Skeletal muscle tissue (tissue), 4 donors: ENCODE measurements around the gene RCN2. TPM values are rescaled to one million over a fixed set of nuclear protein-coding genes. Genes with fewer than 3 reads are reported as not detected.

ENCODE experiments used
- H3K27ac ChIP-seq: one replicate; pipeline ENCODE4 v1.7.0; 2013; ENCODE audit warnings: mild to moderate bottlenecking, low read depth, low read length, inconsistent platforms
- H3K27me3 ChIP-seq, 3 donors: one replicate each; pipeline ENCODE4 v1.7.0; 2013; ENCODE audit warnings: low read length in 3 of 3; ENCODE audit not compliant: control insufficient read depth in 3 of 3, insufficient read depth in 3 of 3
- H3K36me3 ChIP-seq, 3 donors: one replicate each; pipeline ENCODE4 v1.7.0; 2013; ENCODE audit warnings: low read length in 3 of 3; ENCODE audit not compliant: control insufficient read depth in 3 of 3, insufficient read depth in 3 of 3
- H3K4me1 ChIP-seq, 3 donors: one replicate each; pipeline ENCODE4 v1.7.0; 2013; ENCODE audit warnings: low read length in 3 of 3, mild to moderate bottlenecking in 3 of 3; ENCODE audit not compliant: control insufficient read depth in 3 of 3, insufficient read depth in 3 of 3
- H3K4me3 ChIP-seq, 3 donors: one replicate each; pipeline ENCODE4 v1.7.0; 2013; ENCODE audit warnings: low read length in 3 of 3
- H3K9ac ChIP-seq, 3 donors: one replicate each; pipeline ENCODE4 v1.7.0; 2013; ENCODE audit warnings: low read length in 3 of 3, mild to moderate bottlenecking in 3 of 3, moderate library complexity in 2 of 3, low read depth in 1 of 3
- H3K9me3 ChIP-seq, 3 donors: one replicate each; pipeline ENCODE4 v1.7.0; 2013; ENCODE audit warnings: low read length in 3 of 3; ENCODE audit not compliant: control insufficient read depth in 3 of 3
- total RNA-seq: library from RNA; depleted of rRNA; stranded (reverse); fragments of >200 nt; gene quantifications from one replicate; pipeline ENCODE4 v1.2.3, GENCODE V29; 2014
- donor health status: Osteomylitis.

RCN2 gene
- total RNA-seq, 1 donor from 2014 or later, result 27.1 TPM

DNA sequence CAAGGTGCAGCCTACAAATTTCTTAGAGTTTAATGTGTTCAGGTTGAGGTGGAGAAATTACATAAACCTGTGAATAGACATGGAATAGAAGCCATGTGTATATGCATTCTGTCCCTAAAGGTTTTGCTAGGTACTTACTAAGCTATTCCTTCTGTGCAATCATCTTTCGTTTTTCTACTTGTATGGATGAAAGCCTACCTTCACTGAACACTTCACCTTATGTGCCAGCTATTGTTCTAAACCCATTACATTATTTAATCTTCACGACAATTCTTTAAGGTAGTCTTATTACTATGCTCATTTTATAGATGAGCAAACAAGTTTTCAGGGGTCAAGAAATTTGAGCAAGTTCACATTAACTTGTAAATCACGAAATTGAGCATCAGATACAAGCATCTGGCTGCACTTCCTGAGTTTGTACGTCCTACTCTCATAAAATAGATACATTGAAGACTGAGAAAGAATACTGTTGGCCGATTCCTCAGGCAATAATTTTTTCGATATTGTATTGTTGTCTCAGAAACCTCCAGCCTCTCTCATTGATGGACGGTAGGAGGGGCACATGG is 635 bp upstream of the RCN2 start:
- Histone ChIP-seq H3K4me1 (peaks cover 5 to 14% (median 9%) of the 10 kb centered on the region in 3 donors), H3K27ac (peak overlapping the region; percentile 65), H3K9ac (peak overlapping the region; percentile 71 to 88 (median 87)), H3K9me3 (no peaks in the 10 kb centered on the region), H3K36me3 (peaks cover 10 to 12% (median 10%) of the 10 kb centered on the region in 3 donors), H3K4me3 (peak overlapping the region; percentile 75 to 77 (median 75)), H3K27me3 (no peaks in the 10 kb centered on the region)

DNA sequence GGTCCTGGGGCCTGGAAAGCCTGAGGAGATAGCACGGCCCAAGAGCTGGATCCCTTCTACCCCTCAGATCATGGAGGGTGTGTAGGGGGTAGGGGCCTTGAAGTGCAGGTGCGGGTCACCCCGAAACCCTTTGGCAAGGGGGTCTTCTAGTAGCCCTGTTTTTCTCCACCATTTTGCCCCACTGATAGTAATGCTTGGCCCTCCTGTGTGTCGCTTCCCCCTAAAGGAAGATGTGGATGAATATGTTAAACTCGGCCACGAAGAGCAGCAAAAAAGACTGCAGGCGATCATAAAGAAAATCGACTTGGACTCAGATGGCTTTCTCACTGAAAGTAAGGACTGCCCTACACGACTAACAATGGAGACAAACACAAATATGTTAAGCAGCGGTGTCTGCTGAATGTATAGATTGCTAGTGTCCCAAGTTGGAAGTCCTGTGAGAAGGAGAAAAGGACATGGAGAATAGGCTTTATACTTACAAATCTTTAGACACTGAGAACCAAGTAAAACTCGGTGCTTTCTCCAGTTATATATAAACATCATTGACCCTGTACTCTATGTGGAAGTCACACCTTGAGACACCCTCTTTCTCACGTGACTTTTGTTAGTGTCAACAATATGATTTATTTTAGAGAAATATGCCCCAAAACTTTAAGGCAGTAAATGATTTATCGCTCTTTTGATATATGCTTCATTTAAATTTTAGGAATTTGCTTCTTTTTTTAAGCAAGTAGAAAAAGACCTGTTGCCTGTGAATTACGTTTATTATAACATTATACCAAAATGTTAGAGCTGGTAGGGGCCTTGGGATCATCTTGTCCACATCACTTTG is 802 bp downstream of the RCN2 start:
- Histone ChIP-seq H3K4me1 (peaks cover 5 to 14% (median 9%) of the 10 kb centered on the region in 3 donors), H3K27me3 (no peaks in the 10 kb centered on the region), H3K9me3 (no peaks in the 10 kb centered on the region), H3K27ac (peak overlapping the region; percentile 65), H3K9ac (peak overlapping the region; percentile 62 to 88 (median 75)), H3K36me3 (peaks cover 15 to 20% (median 17%) of the 10 kb centered on the region in 3 donors), H3K4me3 (peak overlapping the region; percentile 68 to 84 (median 83))

DNA sequence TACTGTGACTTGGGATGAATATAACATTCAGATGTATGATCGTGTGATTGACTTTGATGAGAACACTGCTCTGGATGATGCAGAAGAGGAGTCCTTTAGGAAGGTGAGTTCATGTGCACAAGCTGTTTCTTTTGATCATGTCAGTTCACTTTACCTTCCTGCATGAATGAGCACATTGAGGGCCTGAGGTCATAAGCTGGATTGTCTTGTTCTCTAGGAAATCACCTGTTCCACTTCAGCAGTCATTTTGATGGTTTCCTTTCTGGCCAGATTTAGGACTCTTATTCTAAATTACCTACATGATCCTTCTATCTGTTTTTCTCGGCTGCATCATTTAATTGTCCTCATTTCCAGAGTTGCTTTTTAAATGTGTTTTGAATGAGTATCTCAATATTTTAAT is 4.1 kb downstream of the RCN2 start:
- H3K9ac ChIP-seq, result no peak overlapping the region
- H3K27me3 ChIP-seq, result no peaks in the 10 kb centered on the region
- H3K27ac ChIP-seq, result no peak overlapping the region
- no peaks in the 10 kb centered on the region for H3K9me3 ChIP-seq
- H3K4me3 ChIP-seq, result no peak overlapping the region
- peaks cover 17 to 24% (median 19%) of the 10 kb centered on the region in 3 donors for H3K36me3 ChIP-seq
- H3K4me1 ChIP-seq, result peaks cover 5 to 12% (median 9%) of the 10 kb centered on the region in 3 donors

DNA sequence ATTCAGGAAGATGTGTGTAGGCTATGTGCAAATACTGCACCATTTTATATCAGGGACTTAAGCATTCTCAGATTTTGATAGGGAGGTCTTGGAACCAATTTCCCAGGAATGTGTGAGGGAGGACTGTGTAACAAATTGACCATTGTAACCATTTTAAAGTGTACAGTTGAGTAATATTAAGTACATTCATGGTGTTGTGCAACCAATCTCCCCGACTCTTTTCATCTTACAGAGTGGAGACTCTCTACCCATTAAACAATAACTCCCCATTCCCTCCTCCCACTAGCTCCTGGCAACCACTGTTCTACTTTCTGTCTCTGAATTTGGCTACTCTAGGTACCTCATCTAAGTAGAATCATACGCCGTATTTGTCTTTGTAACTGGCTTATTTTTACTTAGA is 5.1 kb downstream of the RCN2 start:
- no peaks in the 10 kb centered on the region for H3K9me3 ChIP-seq
- H3K36me3 ChIP-seq, result peaks cover 17 to 24% (median 19%) of the 10 kb centered on the region in 3 donors
- no peak overlapping the region for H3K27ac ChIP-seq
- peaks cover 4 to 6% (median 5%) of the 10 kb centered on the region in 3 donors for H3K4me1 ChIP-seq
- no peak overlapping the region for H3K9ac ChIP-seq
- no peaks in the 10 kb centered on the region for H3K27me3 ChIP-seq
- H3K4me3 ChIP-seq, result no peak overlapping the region

DNA sequence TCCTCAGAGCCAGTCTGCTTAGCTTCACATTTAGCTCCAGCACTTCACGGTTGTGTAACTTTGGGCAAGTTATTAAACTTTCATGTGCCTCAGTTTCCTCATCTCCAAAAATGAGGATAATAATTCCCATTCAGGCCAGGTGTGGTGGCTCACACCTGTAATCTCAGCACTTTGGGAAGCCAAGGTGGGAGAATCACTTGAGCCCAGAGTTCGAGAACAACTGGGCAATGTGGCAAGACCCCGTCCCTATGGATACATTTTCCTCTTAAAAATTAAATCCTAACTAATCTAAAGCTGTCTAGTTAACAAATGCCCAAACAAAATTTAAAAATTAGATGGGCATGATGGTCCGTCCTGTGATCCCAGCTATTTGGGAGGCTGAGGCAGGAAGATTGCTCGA is 7.2 kb downstream of the RCN2 start:
- no peaks in the 10 kb centered on the region for H3K27me3 ChIP-seq
- no peaks in the 10 kb centered on the region for H3K9me3 ChIP-seq
- H3K36me3 ChIP-seq, result peaks cover 12 to 24% (median 13%) of the 10 kb centered on the region in 3 donors
- no peaks in the 10 kb centered on the region for H3K4me1 ChIP-seq
- no peak overlapping the region for H3K27ac ChIP-seq
- H3K9ac ChIP-seq, result no peak overlapping the region
- no peak overlapping the region for H3K4me3 ChIP-seq

DNA sequence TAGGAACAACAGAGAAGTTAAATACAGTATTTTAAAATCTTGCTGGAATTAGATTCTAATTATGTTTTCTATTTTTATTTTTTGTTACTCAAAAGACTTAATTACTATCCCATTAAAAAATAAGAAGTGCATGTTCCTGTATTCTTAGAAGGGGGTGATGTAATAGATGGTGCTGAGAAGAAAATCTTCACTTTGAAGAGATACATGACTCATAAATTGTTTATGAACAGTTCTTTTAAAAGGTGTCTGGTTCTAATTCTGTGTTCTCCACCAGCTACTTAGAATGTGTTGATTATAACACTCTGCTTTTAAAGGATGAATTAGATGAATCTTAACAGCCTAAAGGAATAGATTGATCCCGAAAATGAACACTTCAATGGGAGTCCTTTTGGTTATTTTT is 8.2 kb downstream of the RCN2 start:
- no peak overlapping the region for H3K27ac ChIP-seq
- no peaks in the 10 kb centered on the region for H3K27me3 ChIP-seq
- H3K4me3 ChIP-seq, result no peak overlapping the region
- no peaks in the 10 kb centered on the region for H3K4me1 ChIP-seq
- H3K9me3 ChIP-seq, result no peaks in the 10 kb centered on the region
- H3K9ac ChIP-seq, result no peak overlapping the region
- H3K36me3 ChIP-seq, result peaks cover 16 to 27% (median 20%) of the 10 kb centered on the region in 3 donors

DNA sequence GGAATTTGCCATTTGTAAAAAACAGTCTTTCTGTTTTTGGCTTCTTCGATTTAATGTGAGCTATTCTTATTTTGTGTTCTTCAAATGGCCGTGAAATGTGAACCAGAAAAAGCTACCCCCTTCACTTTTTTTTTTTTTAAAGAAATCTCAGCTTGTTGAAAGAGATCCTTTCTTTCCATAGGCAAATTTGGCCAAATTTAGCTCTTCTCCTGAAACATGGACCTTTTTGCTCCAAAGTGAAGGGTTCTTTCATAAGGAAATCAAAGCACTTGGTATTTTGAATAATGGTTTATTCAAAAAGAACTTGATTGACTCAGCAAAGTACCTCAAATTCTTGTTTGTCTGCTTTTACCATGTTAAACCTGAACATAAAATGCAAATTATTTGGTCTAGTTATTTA is 10.1 kb downstream of the RCN2 start:
- peaks cover 7 to 16% (median 9%) of the 10 kb centered on the region in 3 donors for H3K36me3 ChIP-seq

DNA sequence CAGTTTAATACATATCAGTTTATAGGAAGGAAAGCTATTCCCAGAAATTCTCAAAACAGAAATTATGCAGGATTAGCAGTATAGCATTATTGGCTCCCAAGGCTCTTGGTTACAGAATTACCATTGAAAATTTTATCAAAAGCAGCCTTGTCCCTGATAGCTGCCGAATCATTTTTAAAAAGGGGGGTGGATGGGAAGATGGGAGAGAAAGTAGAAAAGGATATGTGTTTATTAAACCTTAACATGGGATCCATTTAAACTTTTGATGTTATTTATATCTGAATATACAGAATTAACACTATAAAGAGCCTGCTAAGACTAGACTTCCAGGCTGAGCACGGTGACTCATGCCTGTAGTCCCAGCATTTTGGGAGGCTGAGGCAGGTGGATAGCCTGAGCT is 10.8 kb downstream of the RCN2 start:
- Histone ChIP-seq H3K4me3 (no peak overlapping the region), H3K36me3 (peaks cover 7 to 12% (median 8%) of the 10 kb centered on the region in 3 donors), H3K27me3 (no peaks in the 10 kb centered on the region), H3K27ac (no peak overlapping the region), H3K9ac (no peak overlapping the region), H3K9me3 (no peaks in the 10 kb centered on the region), H3K4me1 (no peaks in the 10 kb centered on the region)

More for the DNA sequence above, 10.1 kb downstream of the RCN2 start:
- no peaks in the 10 kb centered on the region for H3K9me3 ChIP-seq
- H3K4me1 ChIP-seq, result no peaks in the 10 kb centered on the region
- H3K27me3 ChIP-seq, result no peaks in the 10 kb centered on the region
- no peak overlapping the region for H3K9ac ChIP-seq
- H3K4me3 ChIP-seq, result no peak overlapping the region
- no peak overlapping the region for H3K27ac ChIP-seq

DNA sequence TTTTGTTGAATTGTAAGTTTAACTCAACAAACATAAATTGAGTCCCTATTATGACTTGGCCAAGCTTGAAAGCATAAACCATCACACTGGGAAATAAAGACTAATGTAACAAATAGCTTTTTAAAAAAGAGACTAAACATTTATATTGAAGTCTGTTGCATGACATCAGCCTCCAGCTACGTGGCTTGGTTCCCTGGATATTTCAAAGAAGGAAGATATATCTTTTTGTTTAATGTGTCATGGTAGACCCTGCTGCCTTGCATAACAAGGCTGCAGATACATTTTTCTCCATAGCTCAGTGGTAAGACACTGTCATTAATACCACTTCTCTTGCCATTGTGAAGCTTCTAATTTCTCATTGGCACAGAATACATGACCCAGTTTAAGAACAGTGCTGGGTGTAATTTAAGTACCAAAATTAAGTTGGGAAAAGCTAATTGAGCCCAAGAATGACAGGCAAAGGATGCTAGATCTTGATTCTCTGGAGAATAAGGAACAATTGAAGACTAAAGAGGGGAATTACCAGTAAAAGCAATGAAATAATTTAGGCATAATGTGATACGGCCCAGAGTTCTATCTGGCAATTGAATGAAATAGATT is 14.0 kb downstream of the RCN2 start:
- no peak overlapping the region for H3K9ac ChIP-seq
- H3K36me3 ChIP-seq, result peaks cover 7 to 21% (median 17%) of the 10 kb centered on the region in 3 donors

DNA sequence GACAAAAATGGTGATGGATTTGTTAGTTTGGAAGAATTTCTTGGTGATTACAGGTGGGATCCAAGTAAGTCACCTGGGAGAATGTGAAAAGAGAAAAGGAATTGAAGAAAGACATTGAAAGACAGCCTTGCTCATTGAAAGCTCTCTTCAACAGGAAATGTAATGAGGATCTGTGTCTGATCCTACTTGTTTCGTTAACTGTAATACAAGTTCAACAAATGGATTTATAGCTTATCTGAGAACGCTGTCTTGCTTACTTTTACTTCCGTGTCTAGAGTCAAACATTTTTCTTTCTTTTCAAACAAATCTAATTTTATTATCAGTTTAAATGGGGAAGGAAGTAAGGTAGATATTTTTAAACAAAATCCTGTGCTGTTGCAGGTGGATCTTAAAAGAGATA is 15.9 kb downstream of the RCN2 start:
- Histone ChIP-seq H3K9ac (no peak overlapping the region), H3K4me1 (no peaks in the 10 kb centered on the region), H3K4me3 (no peak overlapping the region), H3K36me3 (peaks cover 13 to 24% (median 22%) of the 10 kb centered on the region in 3 donors), H3K27ac (no peak overlapping the region), H3K27me3 (no peaks in the 10 kb centered on the region), H3K9me3 (no peaks in the 10 kb centered on the region)

More for the DNA sequence above, 14.0 kb downstream of the RCN2 start:
- H3K27ac ChIP-seq, result no peak overlapping the region
- H3K27me3 ChIP-seq, result no peaks in the 10 kb centered on the region
- H3K4me1 ChIP-seq, result no peaks in the 10 kb centered on the region
- H3K9me3 ChIP-seq, result no peaks in the 10 kb centered on the region
- no peak overlapping the region for H3K4me3 ChIP-seq
